HG03520 (cell line): ENCODE measurements around the gene SMARCE1.

Experiments used
- ATAC-seq: cut with Tn5 transposase; IDR thresholded peaks from one replicate; pipeline ENCODE4 v1.9.1; 2021; ENCODE audit warnings: mild to moderate bottlenecking, moderate library complexity; ENCODE audit not compliant: unreplicated experiment

Gene SMARCE1

DNA sequence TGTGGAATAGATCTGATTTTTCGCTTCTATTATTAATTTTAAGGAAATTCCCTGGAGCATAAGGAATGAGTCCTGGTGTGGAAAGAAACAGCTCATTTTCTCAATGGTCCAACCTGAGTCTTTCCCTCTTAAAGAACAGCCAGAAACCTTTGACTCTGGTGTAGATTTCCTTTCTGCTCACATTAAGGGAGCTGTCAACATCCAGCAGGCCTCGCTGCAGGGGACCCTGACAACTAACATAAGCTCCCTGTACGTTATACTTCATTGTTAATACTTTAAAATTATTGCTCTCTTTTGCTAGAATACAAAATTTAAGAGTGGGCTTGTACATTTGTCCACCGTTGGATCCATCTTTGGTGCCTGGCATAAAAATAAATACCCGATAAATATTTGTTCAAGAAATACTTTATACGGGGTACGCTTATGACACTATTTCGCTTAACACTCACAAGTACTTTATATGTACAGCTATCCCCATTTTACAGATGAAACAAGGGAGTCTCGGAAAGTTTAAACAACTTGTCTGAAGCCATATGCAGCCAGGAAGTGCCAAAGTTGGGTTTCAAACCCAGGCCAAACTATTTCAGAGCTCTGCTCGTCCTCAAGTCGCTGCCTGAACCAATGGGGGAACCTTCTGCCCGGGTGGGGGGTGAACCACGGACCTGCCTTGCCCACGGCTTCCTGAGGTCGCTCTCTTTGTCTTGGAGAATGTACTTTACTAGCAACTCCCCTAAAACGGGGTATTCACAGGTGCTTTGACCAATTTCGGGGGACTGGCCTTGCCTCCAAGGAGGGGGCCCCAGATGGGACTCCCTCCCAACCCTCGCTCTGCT is 611 bp downstream of the SMARCE1 start:
- ATAC-seq = peak; percentile 13

DNA sequence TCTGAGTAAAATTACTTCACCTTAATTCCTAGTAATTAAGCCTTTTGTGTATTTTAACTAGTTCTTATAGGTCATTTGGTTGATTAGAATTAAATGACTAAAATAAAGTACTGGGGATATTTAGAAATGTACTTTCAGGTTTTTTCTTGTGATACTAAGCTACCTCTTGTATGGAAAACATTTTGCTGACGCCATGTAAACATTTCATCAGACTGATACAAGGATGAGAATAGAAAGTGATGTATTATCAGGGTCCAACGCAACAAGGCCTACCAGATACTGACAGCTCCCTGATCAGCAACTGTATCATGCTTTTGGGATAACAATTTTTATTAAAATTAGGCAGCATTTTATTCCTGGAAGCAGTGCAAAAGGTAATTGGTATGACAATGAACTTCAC is 1.7 kb downstream of the SMARCE1 start:
- no peak for ATAC-seq

DNA sequence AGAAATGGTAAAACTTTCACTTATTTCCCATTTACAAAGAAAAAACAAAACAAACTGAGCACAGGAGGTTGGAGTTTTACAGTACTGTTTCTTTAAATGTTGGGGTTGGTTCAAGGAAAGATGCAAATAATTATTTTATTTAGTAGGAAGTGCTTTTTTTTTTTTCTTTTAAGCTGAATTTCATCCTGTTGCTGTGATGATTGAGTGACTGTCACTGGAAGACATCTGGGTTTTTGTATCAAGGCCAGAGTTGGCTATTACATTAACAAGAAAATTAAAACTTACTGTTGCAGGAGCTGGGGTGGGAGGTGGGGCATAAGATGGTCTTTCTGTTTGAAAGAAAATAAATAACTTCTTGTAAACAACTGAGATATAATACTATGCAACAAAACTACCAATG is 2.3 kb downstream of the SMARCE1 start:
- ATAC-seq = no peak

DNA sequence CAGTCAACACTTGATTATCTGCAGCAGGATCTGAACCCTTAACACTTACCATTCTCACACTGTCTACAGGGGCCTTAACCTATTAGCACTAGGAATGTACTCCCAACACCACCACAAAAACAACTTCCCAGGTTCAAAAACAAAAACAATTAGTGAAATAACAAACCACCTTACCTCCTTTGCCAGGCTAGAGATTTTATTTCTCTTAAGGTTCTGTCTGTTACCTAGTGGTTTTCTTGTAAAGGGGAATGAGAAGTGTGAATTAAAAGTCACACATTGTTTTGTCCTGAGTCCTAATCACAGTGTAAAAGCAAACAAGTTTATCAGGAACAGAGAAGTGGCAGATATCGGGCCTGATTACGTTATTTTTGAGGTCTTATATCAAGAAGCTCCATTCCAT is 9.7 kb downstream of the SMARCE1 start:
- no peak for ATAC-seq

DNA sequence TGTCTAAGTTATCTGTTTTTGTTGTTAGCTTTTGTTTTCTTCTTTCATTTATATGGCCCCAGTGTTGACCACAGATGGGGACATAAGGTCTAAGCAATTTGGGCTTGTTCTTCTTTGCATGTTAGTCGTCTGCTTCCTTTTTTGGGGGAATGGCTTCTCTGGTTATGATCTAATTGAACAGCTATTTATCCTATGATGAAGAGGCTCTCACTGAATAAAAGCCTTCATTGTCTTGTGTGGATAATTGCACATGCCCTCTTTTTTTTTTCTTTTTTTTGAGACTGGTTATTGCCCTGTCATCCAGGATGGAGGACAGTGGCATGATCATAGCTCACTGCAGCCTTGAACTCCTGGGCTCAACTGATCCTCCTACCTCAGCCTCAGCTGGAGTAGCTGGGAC is 13.7 kb downstream of the SMARCE1 start:
- ATAC-seq = no peak

DNA sequence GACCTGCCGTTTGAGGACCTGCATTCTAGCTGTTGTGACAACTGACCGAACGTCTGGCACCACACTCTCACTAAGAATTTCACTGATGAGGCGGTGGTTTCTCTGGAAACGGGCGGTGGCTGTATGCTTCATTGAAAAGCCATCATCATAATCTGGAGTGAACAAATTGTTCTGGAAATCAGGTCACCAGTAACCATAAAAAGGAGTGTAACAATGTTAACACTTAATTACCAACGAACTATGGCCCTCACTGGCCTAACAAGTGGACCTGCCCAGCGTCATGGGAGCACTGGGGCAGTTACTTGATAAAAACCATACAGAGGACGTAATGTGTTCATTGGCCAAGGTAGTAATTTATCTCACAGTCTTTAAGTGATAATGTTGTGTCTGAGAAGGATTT is 15.4 kb downstream of the SMARCE1 start:
- ATAC-seq = no peak

DNA sequence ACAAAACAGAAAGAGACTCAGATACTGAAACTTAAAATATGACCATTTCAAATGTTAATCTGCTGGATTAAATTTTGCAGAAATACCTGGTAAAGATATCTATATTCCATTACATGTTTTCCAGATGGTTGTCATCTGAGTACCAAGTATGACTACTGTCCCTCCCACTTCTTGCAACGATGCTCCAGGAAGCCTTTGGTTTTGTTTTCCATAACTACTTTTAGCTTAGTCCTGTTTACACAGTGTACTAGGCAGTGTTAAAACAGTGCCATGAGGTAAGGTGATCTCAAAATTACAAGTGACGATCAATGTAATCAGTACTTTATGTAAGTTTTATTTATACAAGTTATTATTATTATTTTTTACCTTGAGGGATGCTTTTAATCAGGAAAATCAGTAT is 17.8 kb downstream of the SMARCE1 start:
- no peak for ATAC-seq

DNA sequence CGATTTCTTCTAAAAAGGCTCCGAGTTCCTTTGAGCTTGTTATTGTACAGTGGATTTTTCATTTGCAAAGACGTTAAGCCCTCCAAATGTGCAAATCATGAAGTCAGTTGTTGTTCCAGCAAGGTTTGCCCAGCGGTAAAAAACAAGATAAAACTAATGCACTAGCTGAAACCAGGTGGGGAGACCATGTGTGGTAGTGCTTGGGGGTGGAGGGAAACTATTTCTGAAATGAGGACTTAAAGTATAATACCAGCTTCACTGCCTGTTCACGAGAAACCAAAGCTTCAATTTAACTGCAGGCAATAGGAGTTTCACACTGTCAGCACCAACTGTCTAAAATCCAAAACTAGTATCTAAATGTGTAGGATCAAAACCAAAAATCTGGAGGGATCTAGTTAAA is 22.3 kb downstream of the SMARCE1 start:
- ATAC-seq = no peak

DNA sequence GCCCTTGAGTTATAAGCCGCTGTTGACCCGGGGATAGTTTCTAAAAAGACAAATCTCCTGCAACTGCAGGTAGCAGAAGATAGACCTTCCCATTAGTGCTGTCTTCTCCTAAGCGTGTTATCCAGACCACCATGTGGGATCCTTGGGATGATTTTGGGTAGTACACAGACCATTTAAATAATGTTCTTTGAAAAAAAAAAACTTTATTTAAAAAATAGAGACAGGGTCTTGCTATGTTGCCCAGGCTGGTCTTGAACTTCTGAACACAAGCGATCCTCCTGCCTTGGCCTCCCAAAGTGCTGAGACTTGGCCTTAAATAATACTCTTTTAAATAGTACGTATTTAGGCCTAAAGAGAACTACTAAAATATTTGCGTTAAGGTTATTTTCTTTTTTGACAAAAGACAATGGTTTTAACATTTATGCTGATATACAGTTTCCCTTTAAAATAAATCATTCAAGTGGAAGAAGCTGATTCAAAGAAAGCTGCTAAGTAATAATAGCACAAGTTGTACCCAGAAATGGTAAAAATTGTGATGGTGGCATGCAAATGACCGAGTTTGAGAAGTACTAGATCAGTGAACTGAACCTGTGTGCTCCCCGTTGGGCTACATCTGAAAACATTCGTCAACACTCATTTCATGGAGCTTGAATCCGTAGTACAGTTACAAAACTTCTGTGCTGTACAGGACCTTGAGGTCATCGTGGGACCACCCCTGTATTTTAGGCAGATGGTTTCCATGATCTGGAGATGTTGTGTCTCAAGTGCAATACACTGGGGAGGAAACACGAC is 24.0 kb downstream of the SMARCE1 start:
- ATAC-seq = no peak

DNA sequence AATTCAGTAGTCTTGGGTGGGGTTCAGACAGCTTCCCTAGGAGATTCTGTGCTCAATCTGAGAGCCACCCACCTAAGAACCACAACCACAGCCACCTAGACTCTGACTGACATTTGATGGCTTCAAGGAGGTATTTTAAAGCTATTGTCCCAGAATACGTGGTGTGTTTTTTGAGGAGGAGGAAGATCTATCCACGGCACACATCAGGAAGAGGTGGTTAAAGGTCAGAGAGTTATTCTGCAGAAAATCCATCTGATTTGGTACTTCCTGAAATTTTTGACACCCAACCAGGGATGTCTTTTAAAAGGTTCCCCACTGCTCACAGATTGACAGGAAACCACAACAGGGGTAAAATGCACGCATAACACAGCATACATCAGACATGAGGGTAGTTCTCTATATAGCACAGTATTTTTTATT is 25.1 kb downstream of the SMARCE1 start:
- ATAC-seq = no peak

DNA sequence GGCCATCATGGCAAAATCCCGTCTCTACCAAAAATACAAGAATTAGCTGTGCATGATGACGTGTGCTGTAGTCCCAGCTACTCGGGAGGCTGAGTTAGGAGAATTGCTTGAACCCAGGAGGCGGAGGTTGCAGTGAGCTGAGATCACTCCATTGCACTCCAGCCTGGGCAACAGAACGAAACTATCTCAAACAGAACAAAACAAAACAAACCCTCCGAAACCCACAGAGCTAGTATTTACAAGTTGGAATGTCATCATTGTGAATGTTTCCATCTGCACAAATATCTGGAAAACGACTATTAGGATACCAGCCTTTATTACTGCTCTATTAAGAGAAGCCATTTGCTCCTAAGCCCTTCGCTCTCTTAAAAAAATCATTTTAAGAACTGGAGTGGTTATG is 26.0 kb downstream of the SMARCE1 start:
- ATAC-seq = no peak

DNA sequence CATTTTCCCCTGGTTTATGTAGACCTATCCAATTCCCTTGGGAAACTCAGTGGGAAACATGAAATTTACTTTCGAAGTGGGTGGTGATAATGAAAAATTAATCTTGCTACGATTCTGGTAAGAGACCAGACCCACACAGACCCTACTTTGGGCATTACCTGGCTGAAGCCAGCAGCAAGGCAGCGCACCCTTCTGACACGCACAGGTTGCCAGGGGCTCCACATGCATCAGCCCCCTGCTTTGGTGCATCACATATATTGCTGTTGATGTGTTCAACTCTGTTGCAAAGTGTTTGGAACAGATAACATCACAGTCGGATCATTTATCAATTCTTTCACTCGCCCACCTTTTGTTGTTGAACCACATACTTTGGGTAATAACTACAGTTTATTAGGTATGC is 26.6 kb downstream of the SMARCE1 start:
- ATAC-seq = no peak

DNA sequence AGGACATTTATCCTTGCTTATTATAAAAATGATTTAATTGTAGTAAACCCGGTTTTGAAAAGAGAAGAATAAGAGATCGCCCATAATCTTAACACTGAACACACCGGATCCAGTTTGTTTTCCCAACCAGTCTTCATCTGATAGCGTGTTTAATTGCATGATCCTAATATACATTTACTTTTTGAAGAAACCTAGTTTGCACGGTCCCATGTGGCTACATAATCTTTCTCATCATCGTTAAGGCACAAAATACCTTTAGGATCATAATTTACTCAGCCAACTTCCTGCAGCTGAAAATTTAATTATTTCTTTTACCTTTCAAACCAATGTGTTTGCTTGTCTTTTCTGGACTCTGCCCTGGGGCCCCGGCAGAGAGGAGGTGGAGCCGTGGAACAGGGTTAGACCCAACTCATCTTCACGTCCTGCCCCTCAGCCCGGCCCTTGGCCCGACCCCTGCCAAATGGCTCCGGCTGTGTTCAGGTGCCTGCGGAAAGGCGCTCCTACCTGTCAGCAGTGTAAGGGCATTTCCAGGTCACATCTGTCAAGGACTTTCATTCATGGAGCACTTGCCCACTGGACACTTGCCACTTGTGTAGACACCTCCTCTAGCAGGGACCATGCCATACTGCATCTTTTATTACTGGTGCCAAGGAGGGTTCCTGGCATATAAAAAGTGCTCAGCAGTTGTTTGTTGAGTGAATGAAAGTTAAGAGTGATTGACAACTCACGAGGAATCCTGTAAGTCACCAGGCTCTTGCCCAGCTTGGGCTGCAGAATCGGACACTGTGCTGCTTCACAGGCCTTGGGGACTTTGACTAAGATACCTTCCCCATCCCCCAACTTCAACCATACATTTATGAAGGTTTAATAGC is 28.6 kb downstream of the SMARCE1 start:
- no peak for ATAC-seq

DNA sequence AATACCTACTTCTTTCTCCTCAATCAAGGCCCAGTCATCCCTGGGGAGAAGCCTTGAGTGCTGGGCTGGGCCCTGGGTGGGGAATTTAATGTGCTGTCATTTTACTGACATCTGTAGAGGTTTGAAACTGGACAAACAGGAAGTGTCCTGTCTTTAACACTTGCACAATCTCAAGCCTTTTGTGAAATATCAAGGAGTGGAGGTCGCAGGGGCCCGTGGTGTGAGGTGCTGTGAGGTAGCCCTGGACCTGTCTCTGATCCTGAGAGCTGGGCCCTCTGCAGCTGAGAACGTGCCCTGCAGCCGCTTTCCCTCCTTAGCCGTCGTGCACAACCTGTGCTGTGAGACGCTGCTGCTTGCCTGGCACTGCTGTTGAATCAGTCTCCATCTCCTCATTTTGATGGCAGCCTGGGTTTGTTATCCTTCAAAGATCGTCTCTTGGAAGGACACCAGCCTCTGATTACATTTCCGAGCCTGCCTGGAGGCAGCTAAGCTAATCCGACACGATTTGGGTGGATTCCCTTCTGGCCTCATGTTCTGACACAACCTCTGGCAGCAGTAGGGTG is 29.9 kb downstream of the SMARCE1 start:
- ATAC-seq = no peak

DNA sequence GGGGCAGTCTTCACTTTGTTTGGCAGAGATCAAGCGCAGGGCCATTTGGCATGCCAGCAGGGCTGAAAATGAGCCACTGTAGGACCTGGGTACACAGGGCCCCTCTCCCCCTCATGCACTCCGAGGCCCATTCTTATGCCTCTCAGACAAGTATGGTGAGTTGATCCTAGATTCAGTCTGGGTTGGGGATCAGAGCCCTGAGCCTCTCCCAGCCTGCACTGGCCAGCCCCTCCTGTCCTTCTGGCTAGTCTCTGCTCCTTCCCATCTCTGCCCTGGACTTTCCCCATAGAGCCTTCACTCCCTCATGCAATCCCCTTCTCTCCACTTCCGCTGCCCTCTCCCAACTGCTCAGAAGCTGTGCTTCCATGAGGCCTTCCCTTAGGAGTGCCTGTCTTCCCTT is 31.0 kb downstream of the SMARCE1 start:
- no peak for ATAC-seq

DNA sequence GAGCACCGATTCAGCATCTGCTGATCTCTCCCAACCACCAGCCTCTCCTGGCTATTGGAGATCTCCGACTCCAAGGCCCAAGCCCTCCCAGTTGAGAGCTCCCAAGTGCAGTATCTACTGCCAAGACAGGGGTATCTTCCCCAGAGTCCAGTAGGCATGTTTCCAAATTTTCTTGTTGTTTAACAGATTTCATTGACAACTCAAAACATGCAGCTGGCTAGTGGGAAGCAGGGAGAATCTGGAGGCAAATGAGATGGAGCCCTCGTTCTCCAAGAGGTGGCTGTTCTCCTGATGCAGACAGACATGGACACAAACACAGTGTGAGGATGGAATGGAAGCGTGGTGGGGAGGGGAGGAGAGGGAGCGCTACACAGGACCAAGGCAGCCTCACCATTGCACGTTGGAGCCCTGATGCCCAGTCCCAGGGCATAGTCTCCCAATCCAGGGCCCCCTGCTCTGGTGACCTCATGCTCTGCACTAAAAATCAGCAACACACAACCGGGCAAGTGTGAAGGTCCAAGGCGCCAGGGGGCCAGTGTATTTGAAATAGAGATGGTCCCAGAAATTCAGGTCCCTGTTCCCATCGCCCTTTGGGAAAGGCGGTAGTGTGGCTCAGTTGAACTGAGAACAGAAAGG is 31.7 kb downstream of the SMARCE1 start:
- no peak for ATAC-seq

DNA sequence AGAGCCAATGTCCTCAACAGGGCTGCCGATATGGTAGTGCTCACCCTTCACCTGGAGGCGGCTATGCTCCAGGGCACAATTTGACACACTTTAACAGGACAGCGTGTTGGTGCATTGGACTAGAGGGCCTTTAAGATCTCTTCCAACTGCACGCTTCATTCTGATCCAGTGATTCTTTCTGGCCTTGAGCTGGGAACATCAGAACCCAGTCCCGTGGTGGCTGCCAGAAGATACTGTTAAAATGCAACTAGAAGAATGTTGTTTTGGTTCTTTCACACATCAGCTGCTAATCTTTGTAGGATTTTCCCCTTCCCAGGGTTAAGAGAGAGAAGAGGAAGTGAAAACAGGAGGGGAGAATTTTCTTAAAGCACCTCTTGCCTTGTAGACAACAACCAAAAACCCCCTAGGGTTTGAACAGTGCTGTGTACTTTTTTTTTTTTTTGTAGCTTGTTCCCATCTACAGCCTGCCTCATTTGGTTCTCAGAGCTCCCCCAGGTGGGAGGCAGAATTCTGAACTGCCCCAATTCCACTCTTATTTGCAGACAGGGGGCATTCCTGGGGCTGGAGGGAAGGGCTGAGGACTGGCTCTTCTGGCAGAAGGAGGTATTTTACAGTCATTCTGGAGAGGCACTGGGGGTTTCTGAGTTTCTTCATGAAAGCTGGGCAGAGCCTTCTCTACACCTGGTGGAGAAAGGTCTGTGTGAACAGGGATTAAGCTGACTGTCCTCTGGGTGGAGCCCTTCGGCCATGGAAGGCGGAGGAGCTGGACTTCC is 32.4 kb downstream of the SMARCE1 start:
- ATAC-seq = peak; percentile 53

DNA sequence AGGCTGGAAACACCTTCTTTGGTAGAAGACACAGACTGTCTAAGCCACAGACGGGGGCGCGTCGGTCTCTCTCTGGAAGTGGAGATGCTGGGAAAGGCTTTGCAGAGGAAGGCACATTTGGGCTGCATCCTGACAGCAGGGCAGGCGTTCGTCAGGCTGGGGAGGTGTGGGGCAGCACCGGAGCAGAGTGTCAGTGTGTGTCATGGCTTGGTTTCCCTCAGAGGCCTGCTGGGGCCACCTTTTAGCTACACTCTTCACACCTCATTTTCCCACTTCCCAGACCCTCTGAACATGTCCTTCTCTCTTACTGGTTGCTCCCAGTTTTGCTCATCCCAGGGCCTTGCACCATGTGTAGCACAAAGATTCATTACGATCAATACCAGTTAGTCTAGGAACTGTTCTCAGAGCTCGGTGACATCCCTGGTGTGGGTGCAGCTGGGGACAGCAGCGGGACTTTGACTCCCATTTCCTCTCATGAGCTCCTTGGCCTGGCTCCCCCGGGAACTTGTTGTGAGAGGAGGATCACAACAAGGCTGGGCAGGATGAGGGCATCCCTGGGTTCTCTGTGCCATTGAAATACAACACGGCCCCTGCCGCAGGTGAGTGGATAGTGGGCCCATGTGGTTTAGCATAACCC is 33.1 kb downstream of the SMARCE1 start:
- ATAC-seq = no peak

DNA sequence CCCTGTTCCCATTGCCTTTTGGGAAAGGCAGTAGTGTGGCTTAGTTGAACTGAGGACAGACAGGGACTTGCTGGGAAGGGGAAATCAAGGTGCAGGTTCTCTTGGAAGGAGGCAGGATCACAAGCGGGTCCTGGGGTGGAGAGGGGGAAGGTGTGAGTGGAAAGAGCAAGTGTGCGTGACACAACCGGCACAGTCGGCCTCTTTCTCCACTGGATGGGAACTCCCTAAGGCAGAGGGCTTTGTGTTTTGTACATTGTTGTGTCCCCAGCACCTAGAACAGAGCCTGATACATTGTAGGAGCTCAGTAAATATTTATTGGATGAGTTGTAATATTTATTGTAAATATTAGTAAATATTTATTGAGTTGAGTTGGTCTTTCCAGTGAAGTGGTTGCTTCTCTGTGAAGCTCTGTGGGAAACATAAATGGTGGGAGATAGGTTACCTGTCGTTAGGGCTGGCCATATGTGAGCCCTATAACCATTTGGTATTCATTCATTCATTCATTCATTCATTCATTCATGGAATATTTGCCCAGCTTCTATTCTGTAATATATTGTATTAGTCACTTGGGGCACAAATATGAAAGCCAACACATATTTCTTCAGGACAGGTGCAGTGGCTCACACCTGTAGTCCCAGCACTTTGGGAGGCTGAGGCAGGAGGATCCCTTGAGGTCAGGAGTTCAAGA is 34.0 kb downstream of the SMARCE1 start:
- no peak for ATAC-seq
